Right atrium auricular region (tissue), 2 donors: Measurements from ENCODE around the gene SRD5A3. TPM values are rescaled to one million over a fixed set of nuclear protein-coding genes. Genes with fewer than 3 reads are reported as not detected.

Experiments used
- DNase-seq: peaks from one replicate; pipeline ENCODE4 v3.0.0-alpha.2; 2019; ENCODE audit warnings: low spot score
- H3K27ac ChIP-seq, 2 donors: fragments of 200-600 bp; sonication (generic); 1 replicate in 1 of 2; 2 replicates in 1 of 2; pipeline ENCODE4 v1.5.1; 2016 to 2019
- H3K27me3 ChIP-seq, 2 donors: fragments of 200-600 bp; sonication (generic); one replicate each; pipeline versions ENCODE4 v1.5.1 to v1.6.0; 2017 to 2019
- H3K36me3 ChIP-seq: fragments of 200-600 bp; sonication (generic); one replicate; pipeline ENCODE4 v1.5.1; 2016
- H3K4me1 ChIP-seq, 2 donors: fragments of 200-600 bp; sonication (generic); one replicate each; pipeline versions ENCODE4 v1.5.1 to v1.6.0; 2017 to 2019
- H3K4me3 ChIP-seq, 2 donors: fragments of 200-600 bp; sonication (generic); 1 replicate in 1 of 2; 2 replicates in 1 of 2; pipeline ENCODE4 v1.5.1; 2017 to 2019; ENCODE audit warnings: mild to moderate bottlenecking in 1 of 2, moderate library complexity in 1 of 2
- H3K9me3 ChIP-seq, 2 donors: fragments of 200-600 bp; sonication (generic); one replicate each; pipeline ENCODE4 v1.5.1; 2019
- total RNA-seq, 2 donors: library from RNA; depleted of rRNA; stranded (reverse); fragments of >200 nt; gene quantifications; one replicate each; pipeline ENCODE4 v1.1.0, GENCODE V29; 2016
- TF ChIP-seq, protein P1 (sequence below), 2 donors: fragments of 200-600 bp; sonication (generic); IDR thresholded peaks; one replicate each; pipeline ENCODE4 v1.5.1; 2019; ENCODE audit warnings: antibody characterized with exemption in 2 of 2

SRD5A3 gene
- total RNA-seq, 2 donors from 2014 or later, result 6.0 to 8.3 TPM

DNA sequence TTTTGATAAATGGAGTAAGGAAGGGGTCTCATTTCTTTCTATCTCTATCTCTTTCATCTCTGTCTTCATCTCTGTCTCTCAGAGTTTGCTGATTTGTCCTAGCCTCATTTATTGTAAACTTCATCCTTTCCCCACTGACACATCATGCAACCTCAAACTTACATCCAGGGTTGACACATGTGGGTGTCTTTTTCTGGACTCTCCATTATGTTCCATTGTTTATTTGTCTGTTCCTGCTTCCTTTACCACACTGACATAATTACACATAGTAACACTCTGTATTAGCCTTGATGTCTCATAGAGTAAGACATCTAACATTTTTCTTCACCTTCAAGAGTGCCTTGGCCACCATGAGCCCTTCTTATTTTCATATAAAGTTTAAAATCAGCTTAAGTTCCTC is 8.1 kb upstream of the SRD5A3 start:
- no peaks in the 10 kb centered on the region for H3K27me3 ChIP-seq
- no peaks in the 10 kb centered on the region for H3K36me3 ChIP-seq
- H3K9me3 ChIP-seq, result no peaks in the 10 kb centered on the region
- H3K4me1 ChIP-seq, result no peaks in the 10 kb centered on the region
- TF ChIP-seq, protein P1, sequence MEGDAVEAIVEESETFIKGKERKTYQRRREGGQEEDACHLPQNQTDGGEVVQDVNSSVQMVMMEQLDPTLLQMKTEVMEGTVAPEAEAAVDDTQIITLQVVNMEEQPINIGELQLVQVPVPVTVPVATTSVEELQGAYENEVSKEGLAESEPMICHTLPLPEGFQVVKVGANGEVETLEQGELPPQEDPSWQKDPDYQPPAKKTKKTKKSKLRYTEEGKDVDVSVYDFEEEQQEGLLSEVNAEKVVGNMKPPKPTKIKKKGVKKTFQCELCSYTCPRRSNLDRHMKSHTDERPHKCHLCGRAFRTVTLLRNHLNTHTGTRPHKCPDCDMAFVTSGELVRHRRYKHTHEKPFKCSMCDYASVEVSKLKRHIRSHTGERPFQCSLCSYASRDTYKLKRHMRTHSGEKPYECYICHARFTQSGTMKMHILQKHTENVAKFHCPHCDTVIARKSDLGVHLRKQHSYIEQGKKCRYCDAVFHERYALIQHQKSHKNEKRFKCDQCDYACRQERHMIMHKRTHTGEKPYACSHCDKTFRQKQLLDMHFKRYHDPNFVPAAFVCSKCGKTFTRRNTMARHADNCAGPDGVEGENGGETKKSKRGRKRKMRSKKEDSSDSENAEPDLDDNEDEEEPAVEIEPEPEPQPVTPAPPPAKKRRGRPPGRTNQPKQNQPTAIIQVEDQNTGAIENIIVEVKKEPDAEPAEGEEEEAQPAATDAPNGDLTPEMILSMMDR (IDR thresholded peaks at IDR 0.05), result no peak
- DNase-seq, result no peak
- no peak overlapping the region for H3K4me3 ChIP-seq
- H3K27ac ChIP-seq, result no peak overlapping the region

DNA sequence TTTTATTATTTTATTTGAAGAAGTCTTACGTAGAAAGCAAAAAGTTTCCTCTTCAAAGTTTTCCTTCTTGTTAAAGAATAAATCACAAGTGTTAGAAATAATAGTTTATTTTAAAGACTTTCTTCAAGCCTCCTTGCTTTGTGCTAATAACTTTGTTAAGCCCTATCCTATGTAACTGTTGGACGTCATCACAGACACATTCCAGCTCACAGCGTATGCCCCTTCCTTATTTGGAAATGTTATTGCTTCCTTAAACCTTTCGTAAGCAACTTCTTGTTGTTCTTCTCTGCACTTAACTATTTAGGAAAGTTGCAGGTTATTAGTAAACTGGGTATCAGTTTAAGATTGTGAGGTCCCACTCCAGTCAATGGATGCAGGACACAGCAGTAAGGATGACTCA is 7.6 kb upstream of the SRD5A3 start:
- Histone ChIP-seq H3K4me3 (no peak overlapping the region), H3K27me3 (no peaks in the 10 kb centered on the region), H3K9me3 (no peaks in the 10 kb centered on the region), H3K36me3 (no peaks in the 10 kb centered on the region), H3K27ac (no peak overlapping the region), H3K4me1 (no peaks in the 10 kb centered on the region)
- TF ChIP-seq, protein P1 (IDR thresholded peaks at IDR 0.05), result no peak
- no peak for DNase-seq

DNA sequence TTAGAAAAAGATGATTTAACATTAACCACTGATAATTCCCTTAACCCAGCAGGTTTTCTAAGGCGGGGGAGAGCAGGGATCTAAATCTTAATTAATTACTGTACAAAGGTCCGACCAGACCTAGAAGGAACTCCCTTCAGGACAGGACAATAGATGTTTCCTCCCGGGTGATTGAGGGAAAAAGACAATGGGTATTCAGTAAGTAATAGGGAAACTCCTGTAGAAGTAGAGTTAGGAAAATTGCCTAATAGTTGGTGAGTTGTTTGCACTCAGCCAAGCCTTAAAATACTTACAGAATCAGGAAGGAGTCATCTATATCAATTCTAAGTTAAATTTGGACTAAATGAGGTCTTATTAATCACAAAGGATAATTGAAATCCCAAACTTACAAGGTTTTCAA is 5.8 kb upstream of the SRD5A3 start:
- Histone ChIP-seq H3K9me3 (no peaks in the 10 kb centered on the region), H3K36me3 (no peaks in the 10 kb centered on the region), H3K27me3 (no peaks in the 10 kb centered on the region), H3K4me3 (no peak overlapping the region), H3K4me1 (no peaks in the 10 kb centered on the region), H3K27ac (no peak overlapping the region)
- TF ChIP-seq, protein P1 (IDR thresholded peaks at IDR 0.05), result no peak
- DNase-seq, result no peak

DNA sequence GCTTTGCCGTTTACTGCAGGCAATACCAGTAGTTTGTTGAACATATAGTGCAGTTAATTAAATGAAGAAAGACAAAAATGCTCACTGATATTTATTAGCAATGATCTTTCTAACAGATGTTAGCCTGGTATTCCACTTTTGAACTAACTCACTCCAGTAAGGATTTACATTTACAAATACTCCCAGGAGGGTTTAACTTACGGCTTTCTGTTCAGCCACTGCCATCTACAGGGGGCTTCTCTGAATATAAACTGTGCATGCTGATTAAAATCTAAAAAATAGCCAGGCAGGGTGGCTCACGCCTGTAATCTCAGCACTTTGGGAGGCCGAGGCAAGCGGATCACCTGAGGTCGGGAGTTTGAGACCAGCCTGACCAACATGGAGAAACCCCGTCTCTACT is 2.2 kb upstream of the SRD5A3 start:
- DNase-seq, result no peak
- Histone ChIP-seq H3K36me3 (no peaks in the 10 kb centered on the region), H3K27me3 (no peaks in the 10 kb centered on the region), H3K27ac (no peak overlapping the region), H3K4me3 (no peak overlapping the region), H3K9me3 (no peaks in the 10 kb centered on the region), H3K4me1 (peaks cover 0 to 8% of the 10 kb centered on the region in 2 donors)
- TF ChIP-seq, protein P1 (IDR thresholded peaks at IDR 0.05), result no peak

DNA sequence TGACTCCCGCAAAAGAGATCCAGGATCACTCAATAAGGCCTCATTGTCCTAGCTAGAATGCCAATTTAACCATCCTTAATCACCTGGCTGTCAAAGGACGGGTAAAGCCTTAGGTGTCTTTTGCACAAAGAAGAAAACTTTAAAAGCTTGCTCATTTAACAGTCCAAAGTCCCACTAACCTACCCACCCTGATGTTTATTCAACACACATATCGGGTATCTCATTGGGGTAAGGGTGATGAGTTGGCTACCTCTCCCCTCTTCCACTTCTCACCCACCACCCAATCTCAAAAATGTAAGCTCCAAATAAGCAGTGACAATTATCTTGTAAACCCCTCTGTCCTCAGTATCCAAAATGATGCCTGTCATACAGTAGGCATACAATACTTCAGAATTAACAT is 988 bp upstream of the SRD5A3 start:
- H3K27ac ChIP-seq, result peak overlapping the region in 1 of 2 donors; percentile 97

DNA sequence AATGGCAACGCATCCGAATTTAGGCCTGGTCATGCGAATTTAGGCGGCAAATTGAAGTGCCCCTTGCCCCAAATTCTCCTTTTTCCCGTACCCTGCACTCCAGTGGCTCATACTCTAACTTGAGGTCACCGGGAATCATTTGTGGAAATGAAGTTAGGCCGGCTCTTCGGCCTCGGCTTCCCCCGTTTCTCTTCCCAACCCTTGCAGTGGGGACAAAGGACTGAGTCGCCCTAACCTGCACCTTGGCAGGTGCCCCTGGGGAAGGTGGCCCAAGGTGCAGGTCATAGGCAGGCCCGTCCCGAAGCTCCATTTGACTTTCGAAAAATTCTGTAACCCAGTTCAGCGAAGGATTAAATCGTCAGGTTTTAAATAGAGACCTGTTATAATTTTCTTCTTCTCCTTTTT is 811 bp downstream of the SRD5A3 start:
- H3K4me1 ChIP-seq, result peaks cover 0 to 8% of the 10 kb centered on the region in 2 donors
- H3K36me3 ChIP-seq, result no peaks in the 10 kb centered on the region

More for the DNA sequence above, 988 bp upstream of the SRD5A3 start:
- no peak for DNase-seq
- Histone ChIP-seq H3K4me1 (peaks cover 0 to 8% of the 10 kb centered on the region in 2 donors), H3K36me3 (no peaks in the 10 kb centered on the region), H3K9me3 (no peaks in the 10 kb centered on the region), H3K4me3 (no peak overlapping the region), H3K27me3 (no peaks in the 10 kb centered on the region)
- TF ChIP-seq, protein P1 (IDR thresholded peaks at IDR 0.05), result no peak

More for the DNA sequence above, 811 bp downstream of the SRD5A3 start:
- no peak for DNase-seq
- H3K27me3 ChIP-seq, result no peaks in the 10 kb centered on the region
- no peaks in the 10 kb centered on the region for H3K9me3 ChIP-seq
- H3K4me3 ChIP-seq, result peak overlapping the region; percentile 56 to 71
- peak overlapping the region; percentile 96 to 97 for H3K27ac ChIP-seq
- TF ChIP-seq, protein P1 (IDR thresholded peaks at IDR 0.05), result no peak
